Fibroblast of skin of abdomen (primary cell): Measurements from ENCODE around the gene GPBP1L1.

Source experiments
- DNase-seq: peaks from one replicate; pipeline ENCODE4 v3.0.0-alpha.2; 2013

Gene GPBP1L1

DNA sequence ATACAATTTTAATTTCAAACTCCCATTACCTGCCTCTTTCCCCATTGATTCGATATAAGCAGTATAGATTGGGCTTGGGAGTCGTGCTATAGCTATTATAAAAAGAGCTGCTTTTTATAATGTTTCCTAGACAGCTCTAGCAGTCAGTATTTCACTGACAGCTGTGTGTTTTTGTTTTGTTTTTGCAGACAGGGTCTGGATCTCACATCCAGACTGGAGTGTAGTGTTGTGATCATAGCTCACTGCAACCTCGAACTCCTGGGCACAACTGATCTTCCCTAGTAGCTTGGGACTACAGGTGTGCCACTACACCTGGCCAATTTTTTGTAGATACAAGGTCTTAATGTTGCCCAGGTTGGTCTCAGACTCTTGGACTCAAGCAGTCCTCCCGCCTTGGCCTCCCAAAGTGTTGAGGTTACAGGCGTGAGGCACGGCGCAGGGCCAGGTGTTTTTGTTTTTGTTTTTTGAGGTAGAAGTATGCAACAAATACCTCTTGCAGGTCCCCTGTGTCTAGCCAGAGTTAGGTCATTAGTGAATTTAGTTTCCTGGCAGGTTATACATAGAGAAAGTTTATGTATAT lies 100.7 kb downstream of the GPBP1L1 start:
- DNase-seq: no peak

DNA sequence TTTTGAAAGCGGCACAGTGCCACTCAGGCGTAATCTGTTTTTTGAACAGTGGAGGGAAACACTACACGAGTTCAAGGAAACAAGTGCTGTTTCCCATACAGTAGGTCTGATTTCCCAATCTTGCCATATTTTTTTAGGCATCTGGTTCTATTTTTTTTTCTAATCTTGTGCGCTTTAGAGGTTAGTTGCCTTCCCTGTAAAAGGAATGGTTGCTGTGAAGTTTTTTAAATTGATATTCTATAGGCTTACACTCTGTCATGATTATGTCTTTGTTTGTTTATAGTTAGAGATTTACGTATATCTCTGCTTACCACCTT lies 101.3 kb downstream of the GPBP1L1 start:
- DNase-seq: no peak

DNA sequence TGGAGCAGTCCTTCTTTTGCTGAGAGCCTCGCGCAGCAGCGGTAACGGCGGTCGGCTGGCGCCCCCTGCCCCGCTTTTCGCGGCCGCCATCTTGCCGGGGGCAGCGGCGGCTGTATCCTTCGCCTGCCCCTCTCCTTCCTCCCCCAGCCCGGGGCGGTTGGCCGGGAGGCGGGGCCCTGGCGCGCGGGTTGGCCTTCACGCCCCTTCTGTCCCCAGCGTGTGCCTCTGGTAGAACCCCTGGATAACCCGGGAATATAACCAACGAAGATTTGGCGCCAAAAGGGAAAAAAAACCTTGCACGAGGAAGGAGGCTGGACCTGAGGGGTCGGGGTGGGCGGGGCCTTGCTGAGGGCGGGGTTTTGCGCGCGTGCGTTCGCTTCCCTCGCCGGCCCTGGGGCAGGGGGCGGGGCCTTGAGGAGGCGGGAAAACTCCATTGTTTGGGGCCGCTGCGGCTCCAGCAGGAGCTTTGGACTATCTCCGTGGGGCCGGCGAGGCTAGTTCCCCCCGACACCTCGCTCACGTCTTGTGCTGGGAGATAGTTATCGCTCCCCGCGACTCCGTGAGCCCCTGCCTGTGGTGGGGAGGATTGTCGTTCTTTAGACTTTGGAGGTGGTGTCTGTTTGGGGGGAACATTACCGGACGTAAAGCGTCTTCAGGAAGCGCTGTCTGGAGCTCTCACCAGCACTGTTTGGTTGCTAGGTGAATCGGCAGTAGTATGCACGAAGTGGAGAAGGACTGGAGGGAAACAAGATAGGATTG lies 101.8 kb downstream of the GPBP1L1 start:
- peak; percentile 87 for DNase-seq

DNA sequence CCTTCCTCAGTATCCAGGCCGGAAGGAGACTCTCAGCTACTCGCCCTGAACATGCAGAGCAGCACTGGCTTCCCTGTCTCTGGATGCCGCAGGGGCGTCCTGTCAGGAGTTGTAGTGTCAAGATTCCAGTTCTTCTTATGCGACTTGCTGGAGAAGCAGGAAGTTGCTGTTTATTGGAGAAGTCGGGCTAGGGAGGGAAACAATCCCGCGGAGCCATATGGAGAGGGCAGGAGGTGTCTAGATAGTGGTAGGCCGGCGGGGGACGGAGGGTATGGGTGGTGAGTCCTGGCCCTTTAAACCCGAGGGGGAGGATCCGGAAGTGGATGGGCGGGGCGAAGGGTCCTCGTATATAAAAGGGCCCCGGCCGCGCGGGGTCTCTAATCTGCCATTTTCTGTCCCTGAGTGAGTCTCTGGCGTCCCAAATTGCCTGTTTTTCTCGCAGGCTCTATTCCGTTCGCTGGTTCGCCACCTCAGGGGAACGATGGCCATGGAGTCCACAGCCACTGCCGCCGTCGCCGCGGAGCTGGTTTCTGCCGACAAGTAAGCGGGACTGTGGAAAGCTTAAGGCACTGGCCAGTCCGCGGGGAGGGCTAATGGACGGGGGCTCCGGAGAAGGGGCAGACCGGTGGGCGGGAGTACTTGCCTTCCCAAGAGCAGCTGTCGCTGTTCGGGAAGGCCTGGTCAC lies 102.5 kb downstream of the GPBP1L1 start, which contains the start of gene NASP:
Gene NASP, plus strand, starts transcription at position 376 of the 685 bp plus-strand sequence. Its CDS starts 106 bp downstream, at position 482.
- DNase-seq: peak; percentile 83

DNA sequence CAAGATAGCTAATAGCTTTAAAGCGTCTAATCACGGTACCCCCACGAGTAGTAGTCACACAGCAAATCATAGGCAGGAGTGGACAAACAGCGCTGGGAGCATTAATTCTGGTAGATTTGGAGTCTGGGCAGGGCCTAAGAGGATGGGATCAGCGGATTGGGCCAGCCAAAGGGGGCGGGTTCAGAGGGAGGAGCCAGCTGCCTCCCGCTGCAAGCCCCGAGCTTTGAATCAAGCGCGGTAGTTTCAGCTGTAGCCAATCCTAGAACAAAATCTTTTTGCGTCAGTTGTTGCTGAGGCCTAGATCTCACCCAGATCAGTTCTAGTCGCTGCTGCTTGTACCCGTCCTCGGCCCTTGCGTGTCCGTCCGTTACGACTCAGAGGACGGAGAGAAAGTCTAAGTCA lies 103.1 kb downstream of the GPBP1L1 start:
- DNase-seq: peak; percentile 96
